GM21526 (cell line): Measurements from ENCODE around the gene PAQR6.

ENCODE experiments used
- ATAC-seq: cut with Tn5 transposase; IDR thresholded peaks from one replicate; pipeline ENCODE4 v1.9.1; 2021; ENCODE audit warnings: moderate library complexity; ENCODE audit not compliant: unreplicated experiment, low FRiP score

PAQR6 gene

GRCh38 chr1:156266051-156266450 is 18.2 kb upstream of the PAQR6 start:
- no peak for ATAC-seq

GRCh38 chr1:156263288-156263655 is 15.4 kb upstream of the PAQR6 start:
- no peak for ATAC-seq

- ATAC-seq = no peak
Measured at GRCh38 chr1:156262461-156263287, 14.8 kb upstream of the PAQR6 start.

- ATAC-seq = no peak
Measured at GRCh38 chr1:156260896-156261295, 13.0 kb upstream of the PAQR6 start.

GRCh38 chr1:156259805-156260204 is 11.9 kb upstream of the PAQR6 start:
- ATAC-seq = no peak

GRCh38 chr1:156258859-156259258 is 11.0 kb upstream of the PAQR6 start:
- ATAC-seq = no peak

GRCh38 chr1:156257711-156258110 is 9.9 kb upstream of the PAQR6 start:
- ATAC-seq = no peak

- ATAC-seq = no peak
Measured at GRCh38 chr1:156253634-156254033, 5.8 kb upstream of the PAQR6 start.

- ATAC-seq = no peak
Measured at GRCh38 chr1:156251527-156251926, 3.7 kb upstream of the PAQR6 start.

- no peak for ATAC-seq
Measured at GRCh38 chr1:156249593-156249992, 1.7 kb upstream of the PAQR6 start.

GRCh38 chr1:156248323-156248683 is 447 bp upstream of the PAQR6 start:
- ATAC-seq = no peak

- no peak for ATAC-seq
Measured at GRCh38 chr1:156246781-156247459, 936 bp downstream of the PAQR6 start.

GRCh38 chr1:156246241-156246780 is 1.5 kb downstream of the PAQR6 start:
- ATAC-seq = no peak

- ATAC-seq = no peak
Measured at GRCh38 chr1:156245451-156246232, 2.2 kb downstream of the PAQR6 start.

GRCh38 chr1:156244712-156245111 is 3.1 kb downstream of the PAQR6 start:
- no peak for ATAC-seq

- no peak for ATAC-seq
Measured at GRCh38 chr1:156244126-156244525, 3.7 kb downstream of the PAQR6 start.

- ATAC-seq = no peak
Measured at GRCh38 chr1:156242738-156243137, 5.1 kb downstream of the PAQR6 start.

GRCh38 chr1:156241926-156242325 is 5.9 kb downstream of the PAQR6 start, which contains the start of gene BGLAP:
Gene BGLAP, plus strand, starts transcription at chr1:156242184. Its CDS starts 48 bp downstream, at chr1:156242232.
- no peak for ATAC-seq

- ATAC-seq = no peak
Measured at GRCh38 chr1:156241311-156241811, 6.5 kb downstream of the PAQR6 start.

GRCh38 chr1:156238248-156238647 is 9.6 kb downstream of the PAQR6 start:
- ATAC-seq = no peak

- ATAC-seq = no peak
Measured at GRCh38 chr1:156236164-156236563, 11.7 kb downstream of the PAQR6 start.
